Measurements from ENCODE around the gene ZC3H7B.
"Not testable (repeated sequence)": the region's sequence is repeated elsewhere in the genome, so short reads cannot be mapped to it uniquely, and the experiment has no call there.

Gene ZC3H7B

GRCh38 chr22:41288245-41288946 lies 12.9 kb upstream of the ZC3H7B start:
- Histone ChIP-seq H3K36me3 (ENCODE audit: insufficient read depth, low read length) (no peaks in the 10 kb centered on the region), H3K4me3 (ENCODE audit: low read length, poor library complexity, severe bottlenecking) (no peak overlapping the region), H3F3A (ENCODE audit: low read depth) (no peaks in the 10 kb centered on the region), H4K20me1 (ENCODE audit: insufficient read depth, low read length, poor library complexity, severe bottlenecking) (peaks cover 12% of the 10 kb centered on the region), H3K4me1 (ENCODE audit: insufficient read depth, low read length, poor library complexity, severe bottlenecking) (peaks cover 23% of the 10 kb centered on the region), H3K9me3 (ENCODE audit: insufficient read depth, low read depth, low read length) (no peaks in the 10 kb centered on the region), H3K27me3 (ENCODE audit: insufficient read depth, low read length, poor library complexity, severe bottlenecking) (no peaks in the 10 kb centered on the region), H3K79me2 (ENCODE audit: insufficient read depth, low read length) (peaks cover 23% of the 10 kb centered on the region), H3K9me2 (replicated peaks; ENCODE audit: low read depth, low read length) (no peaks in the 10 kb centered on the region), H3K4me2 (ENCODE audit: low read depth, low read length, poor library complexity, severe bottlenecking) (no peak overlapping the region), H3K9ac (ENCODE audit: low read depth, low read length, poor library complexity, severe bottlenecking) (peak overlapping the region; percentile 25), H2AFZ (ENCODE audit: low read length) (no peak overlapping the region; the same call in 1 of the 2 replicates)
- TF ChIP-seq EZH2phosphoT487 (IDR thresholded peaks at IDR 0.05; ENCODE audit: borderline replicate concordance) (no peak), CTCF (conservative IDR thresholded peaks at IDR 0.05; ENCODE audit: low read length) (no peak)

GRCh38 chr22:41289671-41290070 lies 11.7 kb upstream of the ZC3H7B start:
- Histone ChIP-seq H3K4me1 (ENCODE audit: insufficient read depth, low read length, poor library complexity, severe bottlenecking) (peaks cover 13% of the 10 kb centered on the region), H3K27me3 (ENCODE audit: insufficient read depth, low read length, poor library complexity, severe bottlenecking) (no peaks in the 10 kb centered on the region), H3K9ac (ENCODE audit: low read depth, low read length, poor library complexity, severe bottlenecking) (no peak overlapping the region), H4K20me1 (ENCODE audit: insufficient read depth, low read length, poor library complexity, severe bottlenecking) (peaks cover 8% of the 10 kb centered on the region), H2AFZ (ENCODE audit: low read length) (no peak overlapping the region), H3K9me2 (replicated peaks; ENCODE audit: low read depth, low read length) (no peaks in the 10 kb centered on the region), H3K4me3 (ENCODE audit: low read length, poor library complexity, severe bottlenecking) (no peak overlapping the region), H3K79me2 (ENCODE audit: insufficient read depth, low read length) (peaks cover 12% of the 10 kb centered on the region), H3K36me3 (ENCODE audit: insufficient read depth, low read length) (no peaks in the 10 kb centered on the region), H3F3A (ENCODE audit: low read depth) (no peaks in the 10 kb centered on the region), H3K9me3 (ENCODE audit: insufficient read depth, low read depth, low read length) (no peaks in the 10 kb centered on the region), H3K4me2 (ENCODE audit: low read depth, low read length, poor library complexity, severe bottlenecking) (no peak overlapping the region)
- TF ChIP-seq CTCF (conservative IDR thresholded peaks at IDR 0.05; ENCODE audit: low read length) (no peak), EZH2phosphoT487 (IDR thresholded peaks at IDR 0.05; ENCODE audit: borderline replicate concordance) (no peak)

GRCh38 chr22:41290262-41291221 lies 10.8 kb upstream of the ZC3H7B start:
- no peaks in the 10 kb centered on the region for H3F3A ChIP-seq (ENCODE audit: low read depth)
- no peaks in the 10 kb centered on the region for H3K36me3 ChIP-seq (ENCODE audit: insufficient read depth, low read length)
- no peak overlapping the region for H3K4me2 ChIP-seq (ENCODE audit: low read depth, low read length, poor library complexity, severe bottlenecking)
- H3K9ac ChIP-seq (ENCODE audit: low read depth, low read length, poor library complexity, severe bottlenecking) = no peak overlapping the region
- TF ChIP-seq EZH2phosphoT487 (IDR thresholded peaks at IDR 0.05; ENCODE audit: borderline replicate concordance) (no peak), CTCF (conservative IDR thresholded peaks at IDR 0.05; ENCODE audit: low read length) (no peak)
- peaks cover 3% of the 10 kb centered on the region for H3K79me2 ChIP-seq (ENCODE audit: insufficient read depth, low read length)
- H3K9me2 ChIP-seq (replicated peaks; ENCODE audit: low read depth, low read length) = no peaks in the 10 kb centered on the region
- H3K4me3 ChIP-seq (ENCODE audit: low read length, poor library complexity, severe bottlenecking) = no peak overlapping the region
- no peak overlapping the region for H2AFZ ChIP-seq (ENCODE audit: low read length)
- H3K4me1 ChIP-seq (ENCODE audit: insufficient read depth, low read length, poor library complexity, severe bottlenecking) = peaks cover 9% of the 10 kb centered on the region
- no peaks in the 10 kb centered on the region for H4K20me1 ChIP-seq (ENCODE audit: insufficient read depth, low read length, poor library complexity, severe bottlenecking)
- H3K9me3 ChIP-seq (ENCODE audit: insufficient read depth, low read depth, low read length) = no peaks in the 10 kb centered on the region
- H3K27me3 ChIP-seq (ENCODE audit: insufficient read depth, low read length, poor library complexity, severe bottlenecking) = no peaks in the 10 kb centered on the region

GRCh38 chr22:41294816-41295215 lies 6.5 kb upstream of the ZC3H7B start:
- not testable (repeated sequence) for H3K9me3 ChIP-seq (ENCODE audit: insufficient read depth, low read depth, low read length); H3K4me1 ChIP-seq (ENCODE audit: insufficient read depth, low read length, poor library complexity, severe bottlenecking); H3K9ac ChIP-seq (ENCODE audit: low read depth, low read length, poor library complexity, severe bottlenecking); H3K4me3 ChIP-seq (ENCODE audit: low read length, poor library complexity, severe bottlenecking); H3K27me3 ChIP-seq (ENCODE audit: insufficient read depth, low read length, poor library complexity, severe bottlenecking); H3F3A ChIP-seq (ENCODE audit: low read depth); H2AFZ ChIP-seq (ENCODE audit: low read length); H3K9me2 ChIP-seq (replicated peaks; ENCODE audit: low read depth, low read length); H3K36me3 ChIP-seq (ENCODE audit: insufficient read depth, low read length); H3K4me2 ChIP-seq (ENCODE audit: low read depth, low read length, poor library complexity, severe bottlenecking); H4K20me1 ChIP-seq (ENCODE audit: insufficient read depth, low read length, poor library complexity, severe bottlenecking); H3K79me2 ChIP-seq (ENCODE audit: insufficient read depth, low read length)
